AG04450 (cell line): ENCODE data around the gene EIF5B. TPM values are rescaled to one million over a fixed set of nuclear protein-coding genes. Genes with fewer than 3 reads are reported as not detected.
"Not testable (repeated sequence)": the region's sequence is repeated elsewhere in the genome, so short reads cannot be mapped to it uniquely, and the experiment has no call there.

Experiments
- CTCF ChIA-PET: fragments of 300-600, 350-600 bp; formaldehyde crosslinking; extraction: SDS; loops from one replicate; lab custom pipeline; 2022; ENCODE audit warnings: antibody characterized with exemption, inconsistent platforms; lab: Charles Lee
- POLR2A ChIA-PET: fragments of 350-600 bp; formaldehyde crosslinking; extraction: SDS; loops from one replicate; lab custom pipeline; 2021; ENCODE audit warnings: antibody characterized with exemption, inconsistent platforms; lab: Yijun Ruan, JAX
- DNase-seq: peaks from one replicate; pipeline ENCODE4 v3.0.0-alpha.2; 2011; ENCODE audit warnings: low read depth, low spot score
- H3K27ac ChIP-seq: one replicate; pipeline ENCODE4 v1.5.1; 2012; ENCODE audit warnings: low read depth, low read length, control low read depth
- H3K27me3 ChIP-seq: one replicate; pipeline ENCODE4 v1.6.0; 2012; ENCODE audit warnings: low read length; ENCODE audit not compliant: control insufficient read depth, insufficient read depth
- H3K4me3 ChIP-seq: 2 replicates; pipeline ENCODE4 v1.5.1; 2011; ENCODE audit warnings: mild to moderate bottlenecking, low read depth, low read length, control low read depth
- H3K9me3 ChIP-seq: 2 replicates; pipeline ENCODE4 v1.5.1; 2012; ENCODE audit warnings: low read length; ENCODE audit not compliant: control insufficient read depth, insufficient read depth
- CTCF ChIP-seq: IDR thresholded peaks from 2 replicates; pipeline ENCODE4 v1.5.1; 2011; ENCODE audit warnings: low read depth, low read length, control low read depth, inconsistent platforms
- polyA plus RNA-seq: library from polyadenylated mRNA; depleted of rRNA; stranded (reverse); fragments of >200 nt; gene quantifications from 2 replicates; pipeline ENCODE4 v1.2.3, GENCODE V29; 2011

EIF5B gene
- polyA plus RNA-seq, 1 experiment: 18.7 TPM

DNA sequence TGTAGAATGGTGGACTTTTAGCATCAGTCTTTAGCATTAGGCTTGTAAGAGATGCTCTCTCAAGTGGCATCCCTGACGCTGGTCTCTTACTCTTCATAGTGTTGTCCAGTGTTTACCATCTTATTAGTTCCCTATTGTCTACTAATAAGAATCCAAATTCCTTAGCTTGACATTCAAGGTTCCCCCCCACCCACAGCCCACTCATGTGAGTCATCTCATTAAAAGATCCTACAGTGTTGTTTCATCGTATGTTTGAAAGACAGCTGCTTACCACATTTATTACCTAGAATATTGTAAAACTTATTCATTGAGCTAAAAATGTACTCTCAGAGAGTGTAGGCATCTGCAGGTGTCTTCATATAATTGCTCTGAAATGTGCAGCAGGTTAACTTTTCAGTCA is 28.5 kb downstream of the EIF5B start:
- H3K27ac ChIP-seq: no peak overlapping the region
- H3K4me3 ChIP-seq: no peak overlapping the region
- H3K27me3 ChIP-seq: no peaks in the 10 kb centered on the region
- DNase-seq: no peak
- no peak for TF ChIP-seq CTCF
- CTCF ChIA-PET: interaction anchor here (0.7 to 3.5 kb wide), 2 partner anchors 29 to 897 kb away, joined by 3 to 10 read pairs; partner anchors contain the start of genes EIF5B and TXNDC9
- POLR2A ChIA-PET: interaction anchor here (0.9 kb wide), 1 partner anchor 8 kb away, joined by 3 read pairs; no protein-coding TSS in a partner anchor
- no peaks in the 10 kb centered on the region for H3K9me3 ChIP-seq

DNA sequence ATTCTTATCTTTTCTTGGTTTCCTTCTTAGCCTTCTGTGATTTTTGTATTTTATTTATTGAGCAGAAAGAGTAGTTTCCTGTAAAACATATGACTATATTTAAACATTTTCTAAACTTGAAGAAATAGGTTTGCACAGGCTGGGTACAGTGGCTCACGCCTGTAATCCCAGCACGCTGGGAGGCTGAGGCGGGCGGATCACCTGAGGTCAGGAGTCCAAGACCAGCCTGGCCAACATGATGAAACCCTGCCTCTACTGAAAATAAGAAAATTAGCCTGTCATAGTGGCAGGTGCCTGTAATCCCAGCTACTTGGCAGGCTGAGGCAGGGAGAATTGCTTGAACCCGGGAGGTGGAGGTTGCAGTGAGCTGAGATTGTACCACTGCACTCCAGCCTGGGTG is 31.7 kb downstream of the EIF5B start:
- H3K4me3 ChIP-seq, CTCF ChIA-PET, POLR2A ChIA-PET: not testable (repeated sequence)

DNA sequence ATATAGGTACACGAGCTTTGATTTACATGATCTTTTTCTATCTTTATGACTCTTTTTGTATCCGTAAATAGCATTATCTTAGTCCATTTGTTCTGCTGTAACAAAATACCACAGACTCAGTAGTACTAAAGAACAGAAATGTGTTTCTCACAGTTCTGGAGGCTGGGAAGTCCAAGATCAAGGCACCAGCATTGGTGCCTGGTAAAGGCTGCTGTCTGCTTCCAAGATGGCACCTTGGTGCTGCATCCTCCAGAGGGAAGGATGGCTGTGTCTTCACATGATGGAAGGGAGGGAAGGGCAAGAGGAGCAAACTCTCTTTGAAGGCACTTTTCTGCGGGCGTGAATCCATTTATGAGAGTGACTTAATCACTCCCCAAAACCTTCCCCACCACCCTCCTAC is 36.0 kb downstream of the EIF5B start:
- ChIA-PET CTCF (no interaction called here), POLR2A (interaction anchor here (1.2 kb wide), 1 partner anchor 8 kb away, joined by 3 read pairs; no protein-coding TSS in a partner anchor)
- Histone ChIP-seq H3K4me3 (no peak overlapping the region), H3K27ac (no peak overlapping the region), H3K9me3 (no peaks in the 10 kb centered on the region; the same call in 1 of the 2 replicates), H3K27me3 (no peaks in the 10 kb centered on the region)
- TF ChIP-seq CTCF: no peak
- no peak for DNase-seq

More for the DNA sequence above, 31.7 kb downstream of the EIF5B start:
- not testable (repeated sequence) for H3K9me3 ChIP-seq, H3K27me3 ChIP-seq, H3K27ac ChIP-seq, DNase-seq

GRCh38 chr2:99374747-99375146 is 37.6 kb downstream of the EIF5B start:
- Histone ChIP-seq H3K9me3 (no peaks in the 10 kb centered on the region; the same call in 1 of the 2 replicates), H3K27ac (no peak overlapping the region), H3K4me3 (no peak overlapping the region), H3K27me3 (no peaks in the 10 kb centered on the region)
- CTCF ChIA-PET: interaction anchor here (0.6 to 1.2 kb wide), 2 partner anchors 113 to 115 kb away, joined by 3 read pairs; partner anchors contain the start of gene REV1
- DNase-seq: no peak
- POLR2A ChIA-PET: no interaction called here
- TF ChIP-seq CTCF: no peak

DNA sequence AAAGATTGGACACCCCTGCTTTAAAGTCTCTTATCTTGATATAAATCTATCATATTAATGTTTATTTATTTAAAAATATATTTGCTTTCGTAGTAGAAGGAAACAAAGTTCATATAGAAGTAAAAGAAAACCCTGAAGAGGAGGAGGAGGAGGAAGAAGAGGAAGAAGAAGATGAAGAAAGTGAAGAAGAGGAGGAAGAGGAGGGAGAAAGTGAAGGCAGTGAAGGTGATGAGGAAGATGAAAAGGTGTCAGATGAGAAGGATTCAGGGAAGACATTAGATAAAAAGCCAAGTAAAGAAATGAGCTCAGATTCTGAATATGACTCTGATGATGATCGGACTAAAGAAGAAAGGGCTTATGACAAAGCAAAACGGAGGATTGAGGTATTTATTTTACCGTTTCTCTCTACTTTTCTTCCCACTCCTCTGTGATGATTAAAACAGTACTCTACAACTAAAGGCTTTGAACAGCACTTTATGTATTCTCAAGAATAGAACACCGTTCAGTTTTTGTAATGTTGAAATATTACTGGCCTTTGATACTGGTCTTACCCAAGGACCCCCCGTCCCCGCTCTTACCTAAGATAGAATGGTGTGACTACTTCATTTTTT is 39.2 kb downstream of the EIF5B start:
- DNase-seq: no peak
- POLR2A ChIA-PET: no interaction called here
- CTCF ChIA-PET: no interaction called here
- Histone ChIP-seq H3K9me3 (no peaks in the 10 kb centered on the region; the same call in 1 of the 2 replicates), H3K27ac (no peak overlapping the region), H3K27me3 (no peaks in the 10 kb centered on the region), H3K4me3 (no peak overlapping the region)
- no peak for TF ChIP-seq CTCF
